B cell (primary cell): ENCODE data around the gene TSPAN1.

Source experiments
- EZH2 ChIP-seq: IDR thresholded peaks from 2 replicates; pipeline ENCODE4 v1.6.1; 2012; ENCODE audit warnings: borderline replicate concordance, low read depth, mild to moderate bottlenecking, moderate library complexity, low read length; ENCODE audit not compliant: insufficient read depth, poor library complexity, severe bottlenecking
- TF ChIP-seq, protein P1 (sequence below): fragments of 200-600 bp; IDR thresholded peaks from one replicate; pipeline ENCODE4 v1.8.0; 2022; ENCODE audit warnings: antibody characterized with exemption, mild to moderate bottlenecking

DNA sequence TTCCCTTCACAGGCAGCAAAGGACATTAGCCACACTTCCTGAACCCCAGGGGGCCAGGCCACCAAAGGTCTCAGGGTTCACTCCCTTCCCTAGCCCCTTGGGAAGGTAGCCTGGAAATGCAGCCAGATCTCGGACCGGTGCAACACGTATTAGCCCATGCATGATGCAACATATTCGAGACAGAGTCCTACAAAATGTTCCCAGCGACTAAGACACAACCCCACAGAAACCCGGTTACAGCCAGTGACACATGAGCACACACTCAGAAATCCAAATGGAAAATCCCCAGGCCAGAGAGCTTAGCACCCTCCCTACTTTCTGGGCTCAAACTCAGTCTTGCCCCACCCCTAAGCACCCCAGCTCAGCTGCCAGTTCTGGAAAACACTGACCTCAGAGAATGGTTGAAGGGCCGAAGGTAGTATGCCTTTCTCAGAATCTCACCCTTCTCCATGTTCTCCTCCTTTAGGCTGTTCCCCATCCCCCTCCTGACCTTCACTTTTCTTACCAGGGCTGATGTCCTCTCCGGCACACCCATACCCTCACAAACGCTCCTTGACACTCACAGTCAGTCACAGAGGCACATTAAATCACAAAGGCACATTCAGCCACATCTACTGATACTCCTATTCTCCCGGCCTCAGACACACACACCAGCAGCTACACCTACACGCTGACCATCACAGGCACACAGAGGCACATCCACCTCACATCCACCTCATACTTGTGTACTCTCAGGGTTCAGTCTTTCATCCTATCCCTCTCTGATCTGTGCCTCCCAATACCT lies at the start of gene TSPAN1:
- TF ChIP-seq, protein P1, sequence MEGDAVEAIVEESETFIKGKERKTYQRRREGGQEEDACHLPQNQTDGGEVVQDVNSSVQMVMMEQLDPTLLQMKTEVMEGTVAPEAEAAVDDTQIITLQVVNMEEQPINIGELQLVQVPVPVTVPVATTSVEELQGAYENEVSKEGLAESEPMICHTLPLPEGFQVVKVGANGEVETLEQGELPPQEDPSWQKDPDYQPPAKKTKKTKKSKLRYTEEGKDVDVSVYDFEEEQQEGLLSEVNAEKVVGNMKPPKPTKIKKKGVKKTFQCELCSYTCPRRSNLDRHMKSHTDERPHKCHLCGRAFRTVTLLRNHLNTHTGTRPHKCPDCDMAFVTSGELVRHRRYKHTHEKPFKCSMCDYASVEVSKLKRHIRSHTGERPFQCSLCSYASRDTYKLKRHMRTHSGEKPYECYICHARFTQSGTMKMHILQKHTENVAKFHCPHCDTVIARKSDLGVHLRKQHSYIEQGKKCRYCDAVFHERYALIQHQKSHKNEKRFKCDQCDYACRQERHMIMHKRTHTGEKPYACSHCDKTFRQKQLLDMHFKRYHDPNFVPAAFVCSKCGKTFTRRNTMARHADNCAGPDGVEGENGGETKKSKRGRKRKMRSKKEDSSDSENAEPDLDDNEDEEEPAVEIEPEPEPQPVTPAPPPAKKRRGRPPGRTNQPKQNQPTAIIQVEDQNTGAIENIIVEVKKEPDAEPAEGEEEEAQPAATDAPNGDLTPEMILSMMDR = no peak
- no peak for TF ChIP-seq EZH2
